CD14-positive monocyte (primary cell): ENCODE results near the gene PCDHA1. TPM values are rescaled to one million over a fixed set of nuclear protein-coding genes. Genes with fewer than 3 reads are reported as not detected.

Experiments
- DNase-seq, 3 donors: peaks; one replicate each; pipeline ENCODE4 v3.0.0-alpha.2; 2011 to 2022
- H2AFZ ChIP-seq: 2 replicates; pipeline ENCODE4 v1.6.0; 2012; ENCODE audit warnings: mild to moderate bottlenecking, low read depth, low read length, inconsistent platforms; ENCODE audit not compliant: insufficient read depth, poor library complexity, severe bottlenecking
- H3K27ac ChIP-seq, 2 donors: 1 replicate in 1 of 2; 2 replicates in 1 of 2; pipeline ENCODE4 v1.5.1; 2012 to 2013; ENCODE audit warnings: low read length in 2 of 2, control low read depth in 1 of 2, inconsistent platforms in 1 of 2, low read depth in 1 of 2, mild to moderate bottlenecking in 1 of 2
- H3K27me3 ChIP-seq, 2 donors: one replicate each; pipeline versions ENCODE4 v1.6.0 to v1.6.1; 2011 to 2013; ENCODE audit warnings: low read length in 2 of 2; ENCODE audit not compliant: control insufficient read depth in 2 of 2, insufficient read depth in 2 of 2
- H3K36me3 ChIP-seq, 2 donors: replicated peaks in 1 of 2; 1 replicate in 1 of 2; 2 replicates in 1 of 2; pipeline versions ENCODE4 v1.5.1 to v1.6.1; 2012 to 2013; ENCODE audit warnings: low read length in 2 of 2, control low read depth in 1 of 2, inconsistent platforms in 1 of 2, mild to moderate bottlenecking in 1 of 2; ENCODE audit not compliant: insufficient read depth in 2 of 2, control insufficient read depth in 1 of 2
- H3K4me1 ChIP-seq, 2 donors: 1 replicate in 1 of 2; 2 replicates in 1 of 2; pipeline versions ENCODE4 v1.5.1 to v1.6.1; 2012 to 2013; ENCODE audit warnings: low read length in 2 of 2, control low read depth in 1 of 2, inconsistent platforms in 1 of 2, mild to moderate bottlenecking in 1 of 2, moderate library complexity in 1 of 2; ENCODE audit not compliant: insufficient read depth in 2 of 2, control insufficient read depth in 1 of 2
- H3K4me2 ChIP-seq: replicated peaks from 2 replicates; pipeline ENCODE3; 2012; ENCODE audit warnings: low read length, moderate library complexity, mild to moderate bottlenecking; ENCODE audit not compliant: poor library complexity, severe bottlenecking; ENCODE audit errors: extremely low read depth
- H3K4me3 ChIP-seq, 3 experiments: fragments of 200-600 bp in 1 of 3; sonication (generic) in 1 of 3; replicated peaks in 1 of 3; 1 replicate in 2 of 3; 2 replicates in 1 of 3; pipeline ENCODE4 v1.5.1; 2011 to 2013; ENCODE audit warnings: low read length in 3 of 3, mild to moderate bottlenecking in 3 of 3, control low read depth in 2 of 3, low read depth in 2 of 3, inconsistent platforms in 1 of 3, moderate library complexity in 1 of 3
- H3K79me2 ChIP-seq: 2 replicates; pipeline ENCODE4 v1.6.0; 2012; ENCODE audit warnings: mild to moderate bottlenecking, control low read depth, inconsistent platforms, low read length, moderate library complexity; ENCODE audit not compliant: insufficient read depth
- H3K9ac ChIP-seq: 2 replicates; pipeline ENCODE4 v1.6.0; 2017; ENCODE audit warnings: low read length, mild to moderate bottlenecking; ENCODE audit not compliant: insufficient read depth, poor library complexity, severe bottlenecking
- H3K9me3 ChIP-seq, 2 donors: replicated peaks in 1 of 2; 1 replicate in 1 of 2; 2 replicates in 1 of 2; pipeline versions ENCODE4 v1.5.1 to v1.6.1; 2012 to 2013; ENCODE audit warnings: low read length in 2 of 2, control low read depth in 1 of 2; ENCODE audit not compliant: control insufficient read depth in 1 of 2, insufficient read depth in 1 of 2
- H4K20me1 ChIP-seq: 2 replicates; pipeline ENCODE4 v1.6.0; 2012; ENCODE audit warnings: mild to moderate bottlenecking, low read length, control low read depth, moderate library complexity; ENCODE audit not compliant: insufficient read depth
- H3K27ac Mint-ChIP-seq, 7 donors: one replicate each; pipeline ENCODE4 v1.8.0; 2020; ENCODE audit warnings: mild to moderate bottlenecking in 7 of 7, mixed read lengths in 7 of 7, moderate library complexity in 6 of 7, inconsistent platforms in 2 of 7
- H3K27me3 Mint-ChIP-seq, 3 donors: one replicate each; pipeline ENCODE4 v1.8.0; 2021 to 2022; ENCODE audit warnings: low read depth in 3 of 3, mild to moderate bottlenecking in 3 of 3, mixed read lengths in 3 of 3, moderate library complexity in 3 of 3, inconsistent platforms in 1 of 3
- H3K36me3 Mint-ChIP-seq, 2 donors: one replicate each; pipeline ENCODE4 v1.8.0; 2020; ENCODE audit warnings: mixed read lengths in 2 of 2, inconsistent platforms in 1 of 2, mild to moderate bottlenecking in 1 of 2
- H3K4me1 Mint-ChIP-seq: one replicate; pipeline ENCODE4 v1.8.0; 2020; ENCODE audit warnings: mild to moderate bottlenecking, mixed read lengths
- H3K4me3 Mint-ChIP-seq, 2 donors: one replicate each; pipeline ENCODE4 v1.8.0; 2020; ENCODE audit warnings: mild to moderate bottlenecking in 2 of 2, mixed read lengths in 2 of 2, moderate library complexity in 1 of 2
- H3K9me3 Mint-ChIP-seq, 7 donors: one replicate each; pipeline ENCODE4 v1.8.0; 2020 to 2022; ENCODE audit warnings: mixed read lengths in 7 of 7, mild to moderate bottlenecking in 6 of 7, moderate library complexity in 6 of 7, inconsistent platforms in 2 of 7
- WGBS: methylation state at CpG from one replicate; pipeline ENCODE4 v1.1.5; 2013; ENCODE audit warnings: missing lambda C conversion rate; ENCODE audit not compliant: insufficient coverage; 5-methylcytosine and 5-hydroxymethylcytosine counted together
- intact Hi-C, 2 donors: fragments of 100-400 bp; cut with micrococcal nuclease; formaldehyde crosslinking; loops; one replicate each; pipeline versions ENCODE4 v1.15.0 to v1.15.1; 2023
- polyA plus RNA-seq, 3 donors: library from polyadenylated mRNA; depleted of rRNA in 1 of 3; unstranded in 2 of 3; stranded (reverse) in 1 of 3; fragments of 300-500 nt in 2 of 3; fragments of >200 nt in 1 of 3; fragmentation: Illumina TruSeq in 2 of 3; gene quantifications; 1 replicate in 2 of 3; 2 replicates in 1 of 3; pipeline ENCODE4 v1.2.3, GENCODE V29; 2012 to 2021
- TF ChIP-seq, protein P1 (sequence below): fragments of 200-600 bp; IDR thresholded peaks from one replicate; pipeline ENCODE4 v1.8.0; 2022; ENCODE audit warnings: antibody characterized with exemption, mild to moderate bottlenecking

The PCDHA1 gene
- polyA plus RNA-seq, 3 donors, result not detected

DNA sequence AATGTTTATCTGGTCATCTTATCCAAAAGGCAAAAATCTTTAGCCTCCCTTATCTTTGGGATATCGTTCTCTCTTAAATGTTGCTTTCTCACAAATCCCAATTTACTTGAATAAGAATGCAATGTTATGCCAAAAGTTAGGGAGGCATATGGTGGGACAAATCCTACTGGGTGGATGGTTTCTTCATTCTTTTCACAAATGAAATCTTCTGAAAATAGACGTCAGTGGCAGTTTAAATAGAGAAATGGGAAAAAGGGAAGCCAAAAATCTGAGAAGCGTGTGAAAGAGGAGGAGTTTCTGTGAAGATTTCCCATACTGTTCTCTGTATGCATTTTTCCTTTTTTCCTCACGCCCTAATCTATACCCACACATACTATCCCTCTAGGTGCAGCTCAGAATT lies 137.7 kb downstream of the PCDHA1 start:
- Histone ChIP-seq H3K27me3 (peaks cover 16 to 41% of the 10 kb centered on the region in 2 donors), H3K4me3 (no peak overlapping the region), H3K79me2 (no peaks in the 10 kb centered on the region), H3K9ac (no peak overlapping the region), H3K36me3 (no peaks in the 10 kb centered on the region), H3K9me3 (peaks cover 31 to 33% of the 10 kb centered on the region in 2 donors), H3K4me1 (no peaks in the 10 kb centered on the region), H3K27ac (no peak overlapping the region), H3K4me2 (no peak overlapping the region), H2AFZ (no peak overlapping the region), H4K20me1 (no peaks in the 10 kb centered on the region)
- TF ChIP-seq, protein P1, sequence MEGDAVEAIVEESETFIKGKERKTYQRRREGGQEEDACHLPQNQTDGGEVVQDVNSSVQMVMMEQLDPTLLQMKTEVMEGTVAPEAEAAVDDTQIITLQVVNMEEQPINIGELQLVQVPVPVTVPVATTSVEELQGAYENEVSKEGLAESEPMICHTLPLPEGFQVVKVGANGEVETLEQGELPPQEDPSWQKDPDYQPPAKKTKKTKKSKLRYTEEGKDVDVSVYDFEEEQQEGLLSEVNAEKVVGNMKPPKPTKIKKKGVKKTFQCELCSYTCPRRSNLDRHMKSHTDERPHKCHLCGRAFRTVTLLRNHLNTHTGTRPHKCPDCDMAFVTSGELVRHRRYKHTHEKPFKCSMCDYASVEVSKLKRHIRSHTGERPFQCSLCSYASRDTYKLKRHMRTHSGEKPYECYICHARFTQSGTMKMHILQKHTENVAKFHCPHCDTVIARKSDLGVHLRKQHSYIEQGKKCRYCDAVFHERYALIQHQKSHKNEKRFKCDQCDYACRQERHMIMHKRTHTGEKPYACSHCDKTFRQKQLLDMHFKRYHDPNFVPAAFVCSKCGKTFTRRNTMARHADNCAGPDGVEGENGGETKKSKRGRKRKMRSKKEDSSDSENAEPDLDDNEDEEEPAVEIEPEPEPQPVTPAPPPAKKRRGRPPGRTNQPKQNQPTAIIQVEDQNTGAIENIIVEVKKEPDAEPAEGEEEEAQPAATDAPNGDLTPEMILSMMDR, result no peak
- Mint-ChIP-seq H3K36me3 (peaks cover 3 to 7% of the 10 kb centered on the region in 2 donors), H3K27me3 (peaks cover 39 to 42% (median 40%) of the 10 kb centered on the region in 3 donors), H3K4me1 (peaks cover 5% of the 10 kb centered on the region), H3K27ac (no peak overlapping the region), H3K4me3 (no peak overlapping the region), H3K9me3 (peaks cover 24 to 46% (median 36%) of the 10 kb centered on the region in 7 donors)
- intact Hi-C loops, result no loop called here
- no peak for DNase-seq
- 67% methylated on average over 1 of the region's 4 CpGs for WGBS

DNA sequence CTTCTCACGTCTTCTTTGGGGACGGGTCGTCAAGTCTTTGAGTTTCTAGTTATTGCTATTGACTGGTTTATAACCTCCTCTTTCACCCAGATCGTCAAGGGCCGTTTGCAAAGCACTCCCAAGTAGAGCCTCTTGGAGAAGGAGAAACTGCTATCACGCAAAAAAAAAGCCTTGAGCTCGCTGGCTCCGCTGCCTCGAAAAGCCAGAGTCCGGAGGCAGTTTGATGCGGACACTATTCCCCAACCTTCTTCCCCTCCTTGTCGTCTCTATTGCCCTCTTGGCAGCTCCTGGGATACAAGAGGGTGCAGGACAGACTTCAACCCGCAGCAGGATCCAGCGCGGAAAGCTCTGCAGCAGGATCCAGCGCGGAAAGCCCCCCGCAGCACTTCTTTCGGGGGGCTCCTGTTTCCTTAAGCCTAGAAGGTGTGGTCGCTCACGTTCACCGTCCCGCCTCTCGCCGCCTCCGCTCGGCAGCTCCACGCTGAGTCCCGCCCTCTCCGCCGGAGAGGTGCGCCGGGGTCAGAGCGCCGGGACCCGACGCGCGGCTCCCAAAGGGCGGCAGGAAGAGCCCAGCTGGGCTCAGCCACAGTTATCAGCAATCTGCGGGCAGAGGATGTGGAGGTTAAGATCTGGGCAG lies 140.0 kb downstream of the PCDHA1 start, which contains the start of gene PCDHAC1:
Gene PCDHAC1 (plus strand): TSS at position 494 of the 637 bp plus-strand sequence. CDS start 594 bp downstream, outside the sequence.
- peaks cover 36 to 39% of the 10 kb centered on the region in 2 donors for H3K9me3 ChIP-seq
- Mint-ChIP-seq H3K27me3 (peaks cover 41 to 47% (median 44%) of the 10 kb centered on the region in 3 donors), H3K4me3 (peak within 1 kb of the TSS; percentile 58 to 83), H3K27ac (no peak within 1 kb of the TSS), H3K9me3 (peaks cover 22 to 47% (median 39%) of the 10 kb centered on the region in 7 donors), H3K4me1 (peaks cover 5% of the 10 kb centered on the region), H3K36me3 (peaks cover 3 to 7% of the 10 kb centered on the region in 2 donors)
- intact Hi-C loops, result no loop called here
- WGBS, result 5% methylated on average over 32 of the region's 41 CpGs
- H3K9ac ChIP-seq, result no peak within 1 kb of the TSS
- DNase-seq, result no peak
- H3K79me2 ChIP-seq, result no peaks in the 10 kb centered on the region
- no peaks in the 10 kb centered on the region for H3K4me1 ChIP-seq
- peak within 1 kb of the TSS; percentile 31 for H3K4me2 ChIP-seq
- H3K4me3 ChIP-seq, result peak within 1 kb of the TSS in 1 of 3 experiments; percentile 43
- no peaks in the 10 kb centered on the region for H3K36me3 ChIP-seq
- peak within 1 kb of the TSS; percentile 41 for H2AFZ ChIP-seq
- H3K27me3 ChIP-seq, result peaks cover 16 to 41% of the 10 kb centered on the region in 2 donors
- TF ChIP-seq, protein P1, result no peak
- no peaks in the 10 kb centered on the region for H4K20me1 ChIP-seq
- no peak within 1 kb of the TSS for H3K27ac ChIP-seq
